ENCODE measurements around the gene FOXF1.

The FOXF1 gene

GRCh38 chr16:86505185-86505898 is 5.0 kb upstream of the FOXF1 start:
- DNase-seq (ENCODE audit: low spot score) = no peak

GRCh38 chr16:86505899-86506864 is 4.1 kb upstream of the FOXF1 start:
- no peak for DNase-seq (ENCODE audit: low spot score)

- no peak for DNase-seq (ENCODE audit: low spot score)
Measured at GRCh38 chr16:86507173-86508027, 2.9 kb upstream of the FOXF1 start.

GRCh38 chr16:86508028-86508946 is 2.0 kb upstream of the FOXF1 start:
- DNase-seq (ENCODE audit: low spot score) = no peak

- no peak for DNase-seq (ENCODE audit: low spot score)
Measured at GRCh38 chr16:86508947-86509758, 1.2 kb upstream of the FOXF1 start.

GRCh38 chr16:86509759-86510464 is 415 bp upstream of the FOXF1 start:
- no peak for DNase-seq (ENCODE audit: low spot score)

- no peak for DNase-seq (ENCODE audit: low spot score)
Measured at GRCh38 chr16:86511317-86512161, 1.2 kb downstream of the FOXF1 start.

GRCh38 chr16:86512301-86512859 is 2.1 kb downstream of the FOXF1 start:
- DNase-seq (ENCODE audit: low spot score) = no peak

GRCh38 chr16:86512860-86513470 is 2.6 kb downstream of the FOXF1 start:
- DNase-seq (ENCODE audit: low spot score) = no peak

- no peak for DNase-seq (ENCODE audit: low spot score)
Measured at GRCh38 chr16:86513471-86514277, 3.3 kb downstream of the FOXF1 start.

GRCh38 chr16:86514481-86515376 is 4.4 kb downstream of the FOXF1 start:
- no peak for DNase-seq (ENCODE audit: low spot score)

- no peak for DNase-seq (ENCODE audit: low spot score)
Measured at GRCh38 chr16:86515413-86515776, 5.1 kb downstream of the FOXF1 start.

- DNase-seq (ENCODE audit: low spot score) = no peak
Measured at GRCh38 chr16:86515777-86516622, 5.7 kb downstream of the FOXF1 start.

- DNase-seq (ENCODE audit: low spot score) = no peak
Measured at GRCh38 chr16:86516623-86517003, 6.3 kb downstream of the FOXF1 start.

- DNase-seq (ENCODE audit: low spot score) = no peak
Measured at GRCh38 chr16:86517033-86517432, 6.7 kb downstream of the FOXF1 start.

Data from globus pallidus (tissue), 1 donor.